Urinary bladder (tissue), 4 donors: Measurements from ENCODE around the gene METTL2A. TPM values are rescaled to one million over a fixed set of nuclear protein-coding genes. Genes with fewer than 3 reads are reported as not detected.
"Not testable (repeated sequence)": the region's sequence is repeated elsewhere in the genome, so short reads cannot be mapped to it uniquely, and the experiment has no call there.

ENCODE experiments used
- DNase-seq: peaks from one replicate; pipeline ENCODE4 v3.0.0-alpha.2; 2015; ENCODE audit errors: extremely low spot score
- H3K27ac ChIP-seq: one replicate; pipeline ENCODE4 v1.5.1; 2013; ENCODE audit warnings: low read depth, mild to moderate bottlenecking, moderate library complexity
- H3K36me3 ChIP-seq: one replicate; pipeline ENCODE4 v1.6.1; 2013; ENCODE audit warnings: mild to moderate bottlenecking, moderate library complexity; ENCODE audit not compliant: insufficient read depth
- H3K4me1 ChIP-seq: one replicate; pipeline ENCODE4 v1.6.1; 2013; ENCODE audit warnings: mild to moderate bottlenecking, moderate library complexity; ENCODE audit not compliant: insufficient read depth
- H3K4me3 ChIP-seq: one replicate; pipeline ENCODE4 v1.5.1; 2013; ENCODE audit warnings: low read depth, low read length
- WGBS: extraction: QIAGEN DNeasy Blood & Tissue Kit; methylation state at CpG from one replicate; pipeline ENCODE4 v1.1.7; 2013; 5-methylcytosine and 5-hydroxymethylcytosine counted together
- polyA plus RNA-seq: library from polyadenylated mRNA; stranded (reverse); fragments of 200-250 nt; gene quantifications from one replicate; pipeline ENCODE4 v1.2.3, GENCODE V29; 2013
- total RNA-seq: library from RNA; depleted of rRNA; stranded (reverse); fragments of >200 nt; gene quantifications from one replicate; pipeline ENCODE4 v1.2.3, GENCODE V29; 2014
- donor health status: healthy with polysubstance abuse.
- donor health status: healthy.

Gene METTL2A
- total and polyA plus RNA-seq, 2 donors, result 10.3 to 24.3 TPM

GRCh38 chr17:62453041-62453440 lies 29.3 kb downstream of the METTL2A start:
- not testable (repeated sequence) for H3K4me3 ChIP-seq, H3K4me1 ChIP-seq, H3K27ac ChIP-seq, H3K36me3 ChIP-seq, DNase-seq
- 74% methylated on average over 5 of the region's 5 CpGs for WGBS

DNA sequence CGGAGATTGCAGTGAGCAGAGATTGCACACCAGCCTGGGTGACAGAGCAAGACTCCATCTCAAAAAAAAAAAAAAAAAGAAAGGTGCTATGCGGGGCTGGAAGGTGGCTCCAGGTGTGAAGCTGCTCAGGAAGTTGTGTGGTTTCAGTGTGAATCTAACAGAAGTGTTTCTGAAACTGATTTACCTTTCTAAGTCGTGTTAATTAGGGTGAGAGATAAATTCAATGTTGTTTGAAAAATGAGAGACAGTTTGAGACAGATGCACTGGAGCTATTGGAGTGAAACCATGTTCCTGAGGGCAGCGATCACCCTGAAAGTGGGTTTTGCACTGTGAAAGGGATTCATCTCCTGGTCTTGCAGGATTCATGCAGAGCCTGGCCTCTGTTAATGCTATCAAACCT lies 30.0 kb downstream of the METTL2A start:
- H3K4me3 ChIP-seq, H3K36me3 ChIP-seq, H3K4me1 ChIP-seq, H3K27ac ChIP-seq, DNase-seq: not testable (repeated sequence)
- 91% methylated on average over 4 of the region's 4 CpGs for WGBS

DNA sequence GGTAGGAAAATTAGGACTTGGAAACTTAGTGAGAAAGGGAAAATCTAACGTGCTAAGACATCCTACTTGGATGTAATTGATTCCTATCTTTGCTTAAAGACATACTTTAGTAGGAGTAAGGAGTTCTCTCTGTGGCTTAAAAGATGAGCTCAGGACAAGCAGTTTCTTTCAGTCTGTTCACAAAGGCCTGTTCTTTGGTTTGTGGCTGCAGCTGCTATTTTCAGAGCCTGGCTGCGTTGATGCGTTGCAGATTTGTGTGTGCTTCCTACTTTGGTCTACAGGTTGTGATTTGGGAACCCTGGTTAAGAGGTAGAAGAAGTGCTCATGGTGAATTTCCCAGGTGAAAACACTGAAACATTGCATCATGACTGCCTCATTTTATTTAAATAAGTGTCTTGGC lies 30.4 kb downstream of the METTL2A start:
- H3K4me3 ChIP-seq, H3K27ac ChIP-seq, DNase-seq, H3K4me1 ChIP-seq, H3K36me3 ChIP-seq: not testable (repeated sequence)
- WGBS, result 77% methylated on average over 3 of the region's 3 CpGs

DNA sequence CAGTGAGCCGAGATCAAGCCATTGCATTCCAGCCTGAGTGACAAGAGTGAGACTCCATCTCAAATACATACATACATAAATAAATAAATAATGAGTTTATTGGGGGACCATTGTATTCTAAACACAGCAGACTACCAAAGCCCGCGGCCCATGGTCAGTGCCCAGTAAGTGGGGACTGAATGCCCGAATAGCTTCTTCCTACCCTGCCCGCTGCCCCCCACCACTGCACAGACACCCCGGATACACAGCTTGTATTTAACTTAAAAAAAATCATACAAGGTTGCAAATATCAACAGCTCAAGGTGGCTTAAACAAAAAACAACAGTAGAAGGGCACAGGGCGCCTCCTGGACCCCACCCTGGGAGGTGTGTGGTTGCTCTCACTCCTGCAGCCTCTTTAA lies 32.3 kb downstream of the METTL2A start:
- 91% methylated on average over 7 of the region's 7 CpGs for WGBS
- H3K4me3 ChIP-seq, result no peak overlapping the region
- no peak overlapping the region for H3K27ac ChIP-seq
- DNase-seq, result no peak
- no peaks in the 10 kb centered on the region for H3K36me3 ChIP-seq
- no peaks in the 10 kb centered on the region for H3K4me1 ChIP-seq

- 82% methylated on average over 10 of the region's 10 CpGs for WGBS
- DNase-seq, H3K27ac ChIP-seq, H3K4me1 ChIP-seq, H3K4me3 ChIP-seq, H3K36me3 ChIP-seq: not testable (repeated sequence)
Observed at GRCh38 chr17:62458483-62458882, 34.8 kb downstream of the METTL2A start.

DNA sequence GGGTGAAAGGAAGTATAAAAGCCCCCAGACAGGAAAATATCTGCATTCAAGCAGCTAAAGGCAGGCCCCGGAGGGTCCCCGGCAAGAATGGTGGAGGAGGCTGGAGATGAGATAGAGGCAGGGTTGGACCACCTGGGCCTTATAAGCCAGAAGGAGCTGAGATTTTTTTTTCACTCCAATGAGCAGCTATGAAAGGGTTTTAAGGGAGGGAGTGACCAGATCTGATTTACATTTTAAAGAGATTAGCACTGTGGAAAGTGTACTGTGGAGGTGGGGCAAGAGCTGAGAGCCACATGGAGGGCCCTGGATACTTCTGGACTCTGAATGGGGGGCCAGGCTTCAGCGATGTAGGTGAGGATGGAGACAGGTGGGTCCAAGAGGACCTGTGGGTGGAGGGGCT lies 40.7 kb downstream of the METTL2A start:
- not testable (repeated sequence) for DNase-seq, H3K4me3 ChIP-seq, H3K4me1 ChIP-seq, H3K27ac ChIP-seq, H3K36me3 ChIP-seq
- WGBS, result 77% methylated on average over 3 of the region's 3 CpGs

DNA sequence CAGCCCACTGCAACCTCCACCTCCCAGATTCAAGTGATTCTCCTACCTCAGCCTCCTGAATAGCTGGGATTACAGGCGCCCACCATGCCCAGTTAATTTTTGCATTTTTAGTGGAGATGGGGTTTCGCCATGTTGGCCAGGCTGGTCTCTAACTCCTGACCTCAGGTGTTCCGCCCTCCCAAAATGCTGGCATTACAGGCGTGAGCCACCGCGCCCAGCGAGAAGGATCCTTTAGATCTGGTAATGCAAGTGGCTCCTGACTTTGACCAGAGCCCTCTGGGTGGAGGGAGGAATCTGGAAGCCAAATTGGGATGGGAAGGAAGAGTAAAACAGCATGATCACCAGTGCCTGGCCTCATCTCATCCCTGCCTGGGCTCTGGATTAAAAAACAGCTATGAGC lies 41.6 kb downstream of the METTL2A start:
- H3K4me1 ChIP-seq, H3K27ac ChIP-seq, H3K36me3 ChIP-seq, H3K4me3 ChIP-seq, DNase-seq: not testable (repeated sequence)
- 97% methylated on average over 7 of the region's 7 CpGs for WGBS

- WGBS, result 46% methylated on average over 6 of the region's 8 CpGs
- peak; percentile 35 for DNase-seq
- not testable (repeated sequence) for H3K27ac ChIP-seq, H3K36me3 ChIP-seq, H3K4me1 ChIP-seq, H3K4me3 ChIP-seq
Observed at GRCh38 chr17:62470666-62471379, 47.1 kb downstream of the METTL2A start.

GRCh38 chr17:62471380-62471880 lies 47.7 kb downstream of the METTL2A start:
- H3K36me3 ChIP-seq, DNase-seq, H3K4me3 ChIP-seq, H3K27ac ChIP-seq, H3K4me1 ChIP-seq: not testable (repeated sequence)
- 53% methylated on average over 9 of the region's 9 CpGs for WGBS

DNA sequence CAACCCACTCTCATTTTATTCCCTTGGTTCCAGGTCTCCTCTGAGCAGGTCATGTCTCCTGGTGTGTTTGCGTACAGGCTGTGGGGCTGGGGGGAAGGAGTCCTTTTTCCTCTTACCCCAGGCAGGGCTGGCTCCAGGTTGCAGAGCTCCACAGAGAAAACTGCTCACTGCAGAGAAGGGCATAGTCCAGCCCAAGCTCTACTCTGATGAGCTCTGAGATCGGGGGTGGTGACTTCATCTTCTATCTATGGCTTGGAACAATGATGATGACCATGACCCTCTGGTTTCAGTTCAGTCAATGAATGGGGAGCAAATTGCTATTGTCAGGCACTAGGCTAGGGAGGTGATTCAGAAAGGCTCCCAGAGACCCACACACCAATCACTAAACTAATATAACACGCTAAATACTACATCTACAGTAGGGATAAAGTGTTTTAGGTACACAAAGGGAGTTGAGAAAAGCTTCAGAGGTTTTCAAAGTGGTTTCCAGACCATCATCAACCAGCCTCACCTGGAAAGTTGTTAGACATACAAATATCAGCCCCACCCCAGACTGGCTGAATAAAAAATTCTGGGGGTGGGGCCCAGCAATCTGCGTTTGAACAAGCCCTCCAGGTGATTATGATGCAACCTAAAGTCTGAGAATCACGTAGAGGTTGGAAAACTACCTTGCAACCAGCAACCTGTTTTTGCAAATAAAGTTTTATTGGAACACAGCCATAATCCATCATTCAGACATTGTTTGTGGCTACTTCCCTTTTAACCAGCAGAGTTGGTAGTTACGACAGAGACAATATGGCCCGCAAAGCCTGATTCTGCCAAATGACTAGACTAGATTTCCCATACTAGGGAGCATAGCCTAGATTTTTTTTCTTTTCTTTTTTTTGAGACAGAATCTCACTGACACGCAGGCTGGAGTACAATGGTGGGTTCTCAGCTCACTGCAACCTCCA lies 49.6 kb downstream of the METTL2A start:
- H3K4me3 ChIP-seq, H3K27ac ChIP-seq, H3K4me1 ChIP-seq, H3K36me3 ChIP-seq, DNase-seq: not testable (repeated sequence)
- WGBS, result 84% methylated on average over 8 of the region's 8 CpGs

- WGBS, result 88% methylated on average over 8 of the region's 8 CpGs
- not testable (repeated sequence) for H3K4me3 ChIP-seq, H3K27ac ChIP-seq, DNase-seq, H3K36me3 ChIP-seq, H3K4me1 ChIP-seq
Observed at GRCh38 chr17:62477111-62477510, 53.4 kb downstream of the METTL2A start.

GRCh38 chr17:62477718-62478408 lies 54.2 kb downstream of the METTL2A start:
- peak overlapping the region; percentile 65 for H3K4me3 ChIP-seq
- H3K36me3 ChIP-seq, DNase-seq, H3K4me1 ChIP-seq: not testable (repeated sequence)
- under 1% methylated on average over 61 of the region's 61 CpGs for WGBS
- peak overlapping the region; percentile 87 for H3K27ac ChIP-seq

- DNase-seq, result peak; percentile 25
- under 1% methylated on average over 57 of the region's 59 CpGs for WGBS
Observed at GRCh38 chr17:62478424-62478879, 54.8 kb downstream of the METTL2A start, which contains the start of gene TLK2. Gene TLK2 (plus strand): TSS chr17:62478825. CDS start chr17:62481126, 2,301 bp downstream.

More at GRCh38 chr17:62478424-62478879, 54.8 kb downstream of the METTL2A start, which contains the start of gene TLK2:
- peak within 1 kb of the TSS; percentile 71 for H3K4me3 ChIP-seq
- peak within 1 kb of the TSS; percentile 96 for H3K27ac ChIP-seq
- no peaks in the 10 kb centered on the region for H3K4me1 ChIP-seq
- H3K36me3 ChIP-seq, result no peaks in the 10 kb centered on the region
